ENCODE measurements around the gene SPATC1L. TPM values are rescaled to one million over a fixed set of nuclear protein-coding genes. Genes with fewer than 3 reads are reported as not detected.

The SPATC1L gene
- total and polyA plus RNA-seq, 7 experiments from 2014 or later = 3.7 to 17.9 (median 11.4) TPM

DNA sequence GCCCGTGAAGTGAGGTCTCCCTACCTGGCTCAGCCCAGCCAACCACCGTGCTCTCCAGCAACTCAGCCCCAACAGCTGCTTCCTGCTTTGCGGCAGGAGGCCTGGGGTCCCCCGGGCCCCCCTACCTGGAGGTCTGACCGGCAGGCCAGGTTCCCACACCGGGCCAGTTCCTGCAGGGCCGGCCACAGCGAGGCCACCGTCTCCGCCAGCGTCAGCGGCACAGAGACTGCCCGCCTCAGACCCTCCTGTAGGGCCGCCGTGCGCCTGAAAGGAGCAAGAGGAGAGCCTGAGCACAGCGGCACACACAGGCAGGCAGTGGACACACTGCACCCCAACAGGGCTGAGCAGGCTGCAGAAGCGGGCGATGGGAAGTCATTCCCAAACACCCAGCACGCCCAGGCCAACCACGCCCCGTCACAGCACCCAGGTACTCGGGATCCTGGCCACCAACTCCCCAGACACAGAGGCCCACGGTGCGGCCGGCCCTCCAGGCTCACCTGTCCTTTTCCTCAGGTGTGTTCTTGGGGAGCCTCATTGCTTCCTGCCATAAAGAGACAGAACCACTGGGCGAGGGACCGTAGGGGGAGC is 45.8 kb downstream of the SPATC1L start:
- ChIA-PET CTCF (no interaction called here), POLR2A (no interaction called here)
- DNase-seq (no peak), ATAC-seq (no peak)
- peaks cover 0 to 4% (median 0%) of the 10 kb centered on the region in 5 donors for H3K27me3 Mint-ChIP-seq
- no peak overlapping the region for H3K27ac Mint-ChIP-seq
- Histone ChIP-seq H3K4me3 (ENCODE audit: low read length) (no peak overlapping the region), H3K27me3 (ENCODE audit: control insufficient read depth in 2 of 2, insufficient read depth in 2 of 2, low read length in 2 of 2) (no peaks in the 10 kb centered on the region), H3K9me3 (ENCODE audit: control insufficient read depth in 2 of 3, low read length in 3 of 3) (no peaks in the 10 kb centered on the region), H3K36me3 (ENCODE audit: control insufficient read depth in 2 of 3, insufficient read depth in 3 of 3, low read length in 3 of 3) (no peaks in the 10 kb centered on the region), H3K4me1 (ENCODE audit: control insufficient read depth in 2 of 2, insufficient read depth in 2 of 2, low read length in 2 of 2) (no peaks in the 10 kb centered on the region), H3K27ac (ENCODE audit: low read depth, low read length) (no peak overlapping the region)
- no peaks in the 10 kb centered on the region for H3K9me3 Mint-ChIP-seq
- intact Hi-C loops (cut with micrococcal nuclease) = no loop called here
- no peak overlapping the region for H3K4me3 Mint-ChIP-seq
- no peaks in the 10 kb centered on the region for H3K36me3 Mint-ChIP-seq
- peaks cover 0 to 3% (median 1%) of the 10 kb centered on the region in 7 donors for H3K4me1 Mint-ChIP-seq

DNA sequence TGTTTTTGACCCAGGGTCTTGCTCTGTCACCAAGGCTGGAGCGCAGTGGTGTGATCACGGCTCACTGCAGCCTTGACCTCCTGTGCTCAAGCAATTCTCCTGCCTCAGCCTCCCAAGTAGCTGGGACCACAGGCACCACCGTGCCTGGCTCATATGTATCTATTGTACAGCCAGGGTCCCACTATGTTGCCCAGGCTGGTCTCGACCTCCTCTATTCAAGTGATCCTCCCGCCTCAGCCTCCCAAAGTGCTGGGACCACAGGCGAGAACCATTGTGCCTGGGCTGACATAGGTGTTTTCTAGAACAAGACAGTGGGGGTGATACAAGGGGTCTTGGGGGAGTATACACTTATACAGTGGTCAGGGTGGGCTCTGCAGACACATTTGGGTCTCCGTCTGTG is 46.4 kb downstream of the SPATC1L start:
- Mint-ChIP-seq H3K9me3 (no peaks in the 10 kb centered on the region), H3K27me3 (peaks cover 0 to 4% (median 0%) of the 10 kb centered on the region in 5 donors), H3K4me1 (peaks cover 0 to 2% (median 0%) of the 10 kb centered on the region in 7 donors), H3K36me3 (no peaks in the 10 kb centered on the region), H3K27ac (no peak overlapping the region), H3K4me3 (peak overlapping the region in 1 of 10 donors; percentile 7)
- ATAC-seq (no peak), DNase-seq (no peak)
- H3K9me3 ChIP-seq (ENCODE audit: control insufficient read depth in 2 of 3, low read length in 3 of 3) = no peaks in the 10 kb centered on the region
- ChIA-PET POLR2A (no interaction called here), CTCF (no interaction called here)
- no peak overlapping the region for H3K4me3 ChIP-seq (ENCODE audit: low read length)
- no peak overlapping the region for H3K27ac ChIP-seq (ENCODE audit: low read depth, low read length)
- no peaks in the 10 kb centered on the region for H3K27me3 ChIP-seq (ENCODE audit: control insufficient read depth in 2 of 2, insufficient read depth in 2 of 2, low read length in 2 of 2)
- intact Hi-C loops (cut with micrococcal nuclease) = no loop called here
- H3K36me3 ChIP-seq (ENCODE audit: control insufficient read depth in 2 of 3, insufficient read depth in 3 of 3, low read length in 3 of 3) = no peaks in the 10 kb centered on the region
- no peaks in the 10 kb centered on the region for H3K4me1 ChIP-seq (ENCODE audit: control insufficient read depth in 2 of 2, insufficient read depth in 2 of 2, low read length in 2 of 2)

DNA sequence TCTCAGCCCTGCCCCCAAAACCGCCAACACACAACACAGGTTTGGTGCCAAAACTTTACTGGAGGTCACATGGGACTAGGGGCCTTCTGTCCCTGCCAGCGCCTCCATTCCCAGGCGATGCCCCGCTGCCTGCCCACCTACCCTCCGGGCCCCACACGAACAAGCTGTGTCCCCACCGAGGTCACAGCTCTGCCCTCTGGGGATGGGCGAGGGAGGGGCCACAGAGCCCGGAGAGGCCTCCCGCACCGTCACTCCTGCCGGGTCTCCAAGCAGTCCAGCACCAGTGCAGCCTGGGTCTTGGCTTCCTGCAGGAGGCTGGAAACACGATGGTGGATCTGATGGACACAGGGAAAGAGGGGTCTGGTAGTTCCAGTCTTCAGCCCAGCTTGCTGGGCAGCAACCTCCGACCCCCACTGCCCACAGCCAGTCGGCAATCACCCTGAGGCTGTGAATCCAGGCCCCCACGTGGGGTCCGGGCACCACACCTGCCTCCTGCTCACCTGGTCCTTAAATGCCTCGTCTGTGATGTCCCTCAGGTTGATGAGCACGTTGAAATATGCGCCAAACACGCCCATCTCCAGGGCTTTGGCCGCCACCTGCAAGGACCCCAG is 47.4 kb downstream of the SPATC1L start:
- no peaks in the 10 kb centered on the region for H3K27me3 ChIP-seq (ENCODE audit: control insufficient read depth in 2 of 2, insufficient read depth in 2 of 2, low read length in 2 of 2)
- ChIA-PET POLR2A (no interaction called here), CTCF (no interaction called here)
- no peaks in the 10 kb centered on the region for H3K36me3 ChIP-seq (ENCODE audit: control insufficient read depth in 2 of 3, insufficient read depth in 3 of 3, low read length in 3 of 3)
- Mint-ChIP-seq H3K4me3 (no peak overlapping the region), H3K9me3 (no peaks in the 10 kb centered on the region), H3K4me1 (peaks cover 0 to 2% (median 0%) of the 10 kb centered on the region in 7 donors), H3K27me3 (peaks cover 0 to 4% (median 0%) of the 10 kb centered on the region in 5 donors), H3K27ac (no peak overlapping the region), H3K36me3 (no peaks in the 10 kb centered on the region)
- H3K27ac ChIP-seq (ENCODE audit: low read depth, low read length) = no peak overlapping the region
- no peaks in the 10 kb centered on the region for H3K9me3 ChIP-seq (ENCODE audit: control insufficient read depth in 2 of 3, low read length in 3 of 3)
- H3K4me1 ChIP-seq (ENCODE audit: control insufficient read depth in 2 of 2, insufficient read depth in 2 of 2, low read length in 2 of 2) = no peaks in the 10 kb centered on the region
- intact Hi-C loops (cut with micrococcal nuclease) = no loop called here
- ATAC-seq = no peak
- H3K4me3 ChIP-seq (ENCODE audit: low read length) = no peak overlapping the region
- DNase-seq = no peak

DNA sequence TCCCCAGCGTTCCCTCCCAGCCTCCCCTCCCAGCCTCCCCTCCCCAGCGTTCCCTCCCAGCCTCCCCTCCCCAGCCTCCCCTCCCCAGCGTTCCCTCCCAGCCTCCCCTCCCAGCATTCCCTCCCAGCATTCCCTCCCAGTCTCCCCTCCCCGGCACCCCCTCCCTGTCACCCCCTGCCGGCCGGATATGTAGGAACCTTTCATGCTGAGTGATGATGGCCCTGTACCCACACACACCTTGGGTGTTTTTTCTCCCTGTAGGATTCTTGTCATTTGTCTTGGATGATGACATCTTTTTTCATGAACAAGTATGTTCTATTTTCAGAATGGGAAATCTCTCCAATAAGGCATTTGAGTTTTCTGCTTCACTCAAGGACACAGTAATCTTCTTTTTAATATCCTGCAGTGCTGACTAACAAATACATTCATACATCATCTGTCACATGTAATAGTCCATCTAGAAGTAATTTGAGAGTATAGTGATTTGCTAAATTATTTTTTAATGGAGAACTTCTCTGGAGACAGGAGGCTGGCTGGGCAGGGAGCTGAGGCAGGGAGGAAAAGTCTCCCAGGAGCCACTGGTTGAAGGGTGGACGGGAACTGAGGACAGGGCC is 48.4 kb downstream of the SPATC1L start:
- Mint-ChIP-seq H3K27me3 (peaks cover 0 to 4% (median 0%) of the 10 kb centered on the region in 5 donors), H3K36me3 (no peaks in the 10 kb centered on the region), H3K4me1 (no peaks in the 10 kb centered on the region), H3K27ac (no peak overlapping the region), H3K4me3 (no peak overlapping the region), H3K9me3 (no peaks in the 10 kb centered on the region)
- Histone ChIP-seq H3K27ac (ENCODE audit: low read depth, low read length) (no peak overlapping the region), H3K9me3 (ENCODE audit: control insufficient read depth in 2 of 3, low read length in 3 of 3) (no peaks in the 10 kb centered on the region), H3K4me3 (ENCODE audit: low read length) (no peak overlapping the region), H3K36me3 (ENCODE audit: control insufficient read depth in 2 of 3, insufficient read depth in 3 of 3, low read length in 3 of 3) (no peaks in the 10 kb centered on the region), H3K27me3 (ENCODE audit: control insufficient read depth in 2 of 2, insufficient read depth in 2 of 2, low read length in 2 of 2) (no peaks in the 10 kb centered on the region), H3K4me1 (ENCODE audit: control insufficient read depth in 2 of 2, insufficient read depth in 2 of 2, low read length in 2 of 2) (no peaks in the 10 kb centered on the region)
- DNase-seq (no peak), ATAC-seq (no peak)
- intact Hi-C loops (cut with micrococcal nuclease) = no loop called here
- POLR2A ChIA-PET = no interaction called here
- CTCF ChIA-PET = no interaction called here

DNA sequence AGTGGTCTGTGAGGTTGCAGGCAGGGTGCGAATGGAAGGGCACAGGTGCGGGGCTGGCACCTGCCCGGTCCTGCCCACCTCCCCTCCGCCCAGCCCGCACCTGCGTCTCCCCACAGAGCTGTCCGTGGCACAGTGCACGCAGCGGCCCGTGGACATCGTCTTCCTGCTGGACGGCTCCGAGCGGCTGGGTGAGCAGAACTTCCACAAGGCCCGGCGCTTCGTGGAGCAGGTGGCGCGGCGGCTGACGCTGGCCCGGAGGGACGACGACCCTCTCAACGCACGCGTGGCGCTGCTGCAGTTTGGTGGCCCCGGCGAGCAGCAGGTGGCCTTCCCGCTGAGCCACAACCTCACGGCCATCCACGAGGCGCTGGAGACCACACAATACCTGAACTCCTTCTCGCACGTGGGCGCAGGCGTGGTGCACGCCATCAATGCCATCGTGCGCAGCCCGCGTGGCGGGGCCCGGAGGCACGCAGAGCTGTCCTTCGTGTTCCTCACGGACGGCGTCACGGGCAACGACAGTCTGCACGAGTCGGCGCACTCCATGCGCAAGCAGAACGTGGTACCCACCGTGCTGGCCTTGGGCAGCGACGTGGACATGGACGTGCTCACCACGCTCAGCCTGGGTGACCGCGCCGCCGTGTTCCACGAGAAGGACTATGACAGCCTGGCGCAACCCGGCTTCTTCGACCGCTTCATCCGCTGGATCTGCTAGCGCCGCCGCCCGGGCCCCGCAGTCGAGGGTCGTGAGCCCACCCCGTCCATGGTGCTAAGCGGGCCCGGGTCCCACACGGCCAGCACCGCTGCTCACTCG is 52.2 kb downstream of the SPATC1L start:
- DNase-seq (no peak), ATAC-seq (no peak)
- no peaks in the 10 kb centered on the region for H3K36me3 Mint-ChIP-seq
- H3K27ac Mint-ChIP-seq = no peak overlapping the region
- no peaks in the 10 kb centered on the region for H3K27me3 ChIP-seq (ENCODE audit: control insufficient read depth in 2 of 2, insufficient read depth in 2 of 2, low read length in 2 of 2)
- peaks cover 0 to 4% (median 0%) of the 10 kb centered on the region in 5 donors for H3K27me3 Mint-ChIP-seq
- ChIA-PET POLR2A (no interaction called here), CTCF (no interaction called here)
- H3K9me3 Mint-ChIP-seq = no peaks in the 10 kb centered on the region
- H3K4me1 Mint-ChIP-seq = peaks cover 0 to 2% (median 0%) of the 10 kb centered on the region in 7 donors
- intact Hi-C loops (cut with micrococcal nuclease) = no loop called here
- H3K4me3 Mint-ChIP-seq = no peak overlapping the region
- H3K36me3 ChIP-seq (ENCODE audit: control insufficient read depth in 2 of 3, insufficient read depth in 3 of 3, low read length in 3 of 3) = no peaks in the 10 kb centered on the region
- no peak overlapping the region for H3K4me3 ChIP-seq (ENCODE audit: low read length)
- no peaks in the 10 kb centered on the region for H3K9me3 ChIP-seq (ENCODE audit: control insufficient read depth in 2 of 3, low read length in 3 of 3)
- no peak overlapping the region for H3K27ac ChIP-seq (ENCODE audit: low read depth, low read length)
- no peaks in the 10 kb centered on the region for H3K4me1 ChIP-seq (ENCODE audit: control insufficient read depth in 2 of 2, insufficient read depth in 2 of 2, low read length in 2 of 2)

DNA sequence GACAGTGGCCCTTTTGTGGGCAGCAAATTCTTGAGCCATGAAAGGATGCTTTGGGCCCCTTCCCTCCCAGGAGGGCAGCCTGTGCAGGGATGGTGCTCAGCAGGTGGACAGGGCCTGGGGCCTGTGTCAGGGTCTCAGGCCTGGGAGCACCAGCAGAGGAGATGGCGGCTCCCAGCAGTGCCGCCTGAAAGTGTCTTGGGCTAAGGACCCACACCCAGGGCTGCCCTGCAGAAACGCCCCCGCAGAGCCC is 52.7 kb downstream of the SPATC1L start:
- H3K9me3 ChIP-seq (ENCODE audit: control insufficient read depth in 2 of 3, low read length in 3 of 3) = no peaks in the 10 kb centered on the region
- Mint-ChIP-seq H3K27me3 (peaks cover 0 to 4% (median 0%) of the 10 kb centered on the region in 5 donors), H3K4me3 (no peak overlapping the region), H3K27ac (no peak overlapping the region), H3K4me1 (peaks cover 0 to 2% (median 0%) of the 10 kb centered on the region in 7 donors), H3K36me3 (no peaks in the 10 kb centered on the region), H3K9me3 (no peaks in the 10 kb centered on the region)
- no peak overlapping the region for H3K27ac ChIP-seq (ENCODE audit: low read depth, low read length)
- H3K4me3 ChIP-seq (ENCODE audit: low read length) = no peak overlapping the region
- H3K36me3 ChIP-seq (ENCODE audit: control insufficient read depth in 2 of 3, insufficient read depth in 3 of 3, low read length in 3 of 3) = no peaks in the 10 kb centered on the region
- ChIA-PET POLR2A (no interaction called here), CTCF (no interaction called here)
- DNase-seq (no peak), ATAC-seq (peak; percentile 22)
- intact Hi-C loops (cut with micrococcal nuclease) = no loop called here
- no peaks in the 10 kb centered on the region for H3K27me3 ChIP-seq (ENCODE audit: control insufficient read depth in 2 of 2, insufficient read depth in 2 of 2, low read length in 2 of 2)
- H3K4me1 ChIP-seq (ENCODE audit: control insufficient read depth in 2 of 2, insufficient read depth in 2 of 2, low read length in 2 of 2) = no peaks in the 10 kb centered on the region
